GM12874 (cell line): ENCODE measurements around the gene JPH2.

Experiments used
- CTCF ChIP-seq: IDR thresholded peaks from 2 replicates; pipeline ENCODE4 v1.5.1; 2011; ENCODE audit warnings: low read depth, mild to moderate bottlenecking, control low read depth, low read length, moderate library complexity; ENCODE audit not compliant: insufficient read depth

The JPH2 gene

GRCh38 chr20:44228465-44229258, 41.7 kb upstream of the JPH2 start:
- TF ChIP-seq CTCF, result no peak

- no peak for TF ChIP-seq CTCF
Measured at GRCh38 chr20:44224637-44225036, 37.6 kb upstream of the JPH2 start.

GRCh38 chr20:44223721-44224120, 36.7 kb upstream of the JPH2 start:
- TF ChIP-seq CTCF, result no peak

- no peak for TF ChIP-seq CTCF
Measured at GRCh38 chr20:44222633-44223368, 35.8 kb upstream of the JPH2 start.

- TF ChIP-seq CTCF, result no peak
Measured at GRCh38 chr20:44222027-44222426, 35.0 kb upstream of the JPH2 start.

- no peak for TF ChIP-seq CTCF
Measured at GRCh38 chr20:44221368-44221954, 34.5 kb upstream of the JPH2 start.

GRCh38 chr20:44219791-44220190, 32.8 kb upstream of the JPH2 start:
- TF ChIP-seq CTCF, result no peak
